Omental fat pad (tissue), 4 donors: ENCODE results near the gene SLC19A1. TPM values are rescaled to one million over a fixed set of nuclear protein-coding genes. Genes with fewer than 3 reads are reported as not detected.
A peak's percentile ranks its signal among the peaks of the same experiment; 100 is the strongest.

Experiments used
- ATAC-seq: fragments of 150-250 bp; one replicate; pipeline ENCODE4 v1.9.1; 2016; ENCODE audit warnings: mild to moderate bottlenecking, moderate library complexity; ENCODE audit not compliant: low FRiP score
- DNase-seq: peaks from one replicate; pipeline ENCODE4 v3.0.0-alpha.2; 2019; ENCODE audit warnings: low spot score
- total RNA-seq, 4 donors: library from RNA; depleted of rRNA; stranded (reverse); fragments of >200 nt; gene quantifications; one replicate each; pipeline ENCODE4 v1.1.0, GENCODE V29; 2016
- TF ChIP-seq, protein P1 (sequence below), 3 donors: fragments of 450-650 bp; IDR thresholded peaks; one replicate each; pipeline ENCODE4 v1.5.1; 2016 to 2017; ENCODE audit warnings: antibody characterized with exemption in 3 of 3, mild to moderate bottlenecking in 3 of 3, moderate library complexity in 2 of 3

Gene SLC19A1
- total RNA-seq, 4 donors from 2014 or later = 5.8 to 18.6 (median 14.6) TPM

DNA sequence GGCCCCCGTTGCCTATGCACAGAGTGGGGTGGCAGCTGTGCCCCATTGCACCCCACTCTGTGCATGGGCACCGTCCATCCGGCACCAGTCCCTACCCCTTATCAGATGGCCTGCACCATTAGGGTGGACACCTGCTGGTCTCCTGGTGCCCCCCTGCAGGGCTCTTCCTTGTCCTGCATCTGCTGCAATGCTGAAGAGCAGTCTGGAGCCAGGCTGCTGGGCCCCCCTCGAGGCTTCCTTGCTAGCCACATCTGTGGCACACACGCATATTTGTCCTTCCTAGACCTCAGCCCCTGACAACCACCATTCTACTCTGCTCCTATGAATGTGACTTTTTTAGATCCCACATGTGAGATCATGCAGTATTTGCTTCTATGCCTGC is 80.9 kb downstream of the SLC19A1 start:
- TF ChIP-seq, protein P1, sequence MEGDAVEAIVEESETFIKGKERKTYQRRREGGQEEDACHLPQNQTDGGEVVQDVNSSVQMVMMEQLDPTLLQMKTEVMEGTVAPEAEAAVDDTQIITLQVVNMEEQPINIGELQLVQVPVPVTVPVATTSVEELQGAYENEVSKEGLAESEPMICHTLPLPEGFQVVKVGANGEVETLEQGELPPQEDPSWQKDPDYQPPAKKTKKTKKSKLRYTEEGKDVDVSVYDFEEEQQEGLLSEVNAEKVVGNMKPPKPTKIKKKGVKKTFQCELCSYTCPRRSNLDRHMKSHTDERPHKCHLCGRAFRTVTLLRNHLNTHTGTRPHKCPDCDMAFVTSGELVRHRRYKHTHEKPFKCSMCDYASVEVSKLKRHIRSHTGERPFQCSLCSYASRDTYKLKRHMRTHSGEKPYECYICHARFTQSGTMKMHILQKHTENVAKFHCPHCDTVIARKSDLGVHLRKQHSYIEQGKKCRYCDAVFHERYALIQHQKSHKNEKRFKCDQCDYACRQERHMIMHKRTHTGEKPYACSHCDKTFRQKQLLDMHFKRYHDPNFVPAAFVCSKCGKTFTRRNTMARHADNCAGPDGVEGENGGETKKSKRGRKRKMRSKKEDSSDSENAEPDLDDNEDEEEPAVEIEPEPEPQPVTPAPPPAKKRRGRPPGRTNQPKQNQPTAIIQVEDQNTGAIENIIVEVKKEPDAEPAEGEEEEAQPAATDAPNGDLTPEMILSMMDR (IDR thresholded peaks at IDR 0.05) = no peak
- DNase-seq (no peak), ATAC-seq (no peak)

- peak; percentile 29 for ATAC-seq
- TF ChIP-seq, protein P1 (IDR thresholded peaks at IDR 0.05) = no peak
- DNase-seq = no peak
These were observed 81.5 kb downstream of the SLC19A1 start for GRCh38 chr21:45460611-45461368.

GRCh38 chr21:45460011-45460565 is 82.2 kb downstream of the SLC19A1 start:
- ATAC-seq = peak; percentile 3
- DNase-seq = no peak
- TF ChIP-seq, protein P1 (IDR thresholded peaks at IDR 0.05) = no peak

DNA sequence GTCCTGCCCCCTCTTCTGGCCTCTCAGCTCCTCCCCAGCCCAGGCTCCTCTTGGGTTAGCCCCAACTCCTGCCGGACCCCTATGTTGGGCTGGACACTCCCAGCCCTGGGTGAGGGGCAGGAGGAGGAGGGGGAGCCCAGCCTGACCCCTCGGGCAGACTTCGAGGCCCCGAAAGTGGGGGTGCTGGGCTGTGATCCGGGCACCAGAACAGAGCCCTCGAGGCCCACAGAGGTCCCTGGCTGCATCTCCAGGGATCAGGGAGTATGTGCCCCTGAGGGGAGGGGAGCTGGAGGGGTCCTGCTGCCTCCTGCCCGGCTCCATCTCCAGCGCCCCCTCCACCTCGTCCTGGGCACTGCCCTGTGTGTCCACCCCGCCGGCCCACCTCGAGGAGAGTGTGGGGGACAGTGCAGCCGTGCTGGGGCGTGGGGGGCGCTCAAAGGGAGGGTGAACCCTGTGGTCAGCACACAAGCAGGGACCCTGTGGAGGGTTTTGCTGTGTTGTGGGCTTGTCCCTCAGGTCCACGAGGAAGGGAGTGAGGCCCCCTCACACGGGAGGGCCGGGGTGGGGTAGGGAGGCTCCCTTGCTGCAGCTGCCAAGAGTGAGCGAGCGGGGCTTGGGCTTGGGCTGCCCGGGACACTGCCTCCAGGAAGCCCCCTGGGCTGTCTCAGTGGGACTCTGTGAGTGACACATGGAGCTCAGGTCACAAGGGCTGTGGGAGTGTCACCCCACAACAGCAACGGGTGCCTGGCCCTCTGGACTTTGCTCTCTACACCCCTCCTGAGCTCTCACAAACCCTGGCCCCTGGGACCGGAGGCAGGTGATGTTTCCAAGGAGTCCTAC is 82.8 kb downstream of the SLC19A1 start:
- no peak for ATAC-seq
- no peak for DNase-seq
- TF ChIP-seq, protein P1 (IDR thresholded peaks at IDR 0.05) = no peak

GRCh38 chr21:45458281-45459170 is 83.7 kb downstream of the SLC19A1 start:
- TF ChIP-seq, protein P1 (IDR thresholded peaks at IDR 0.05) = no peak
- DNase-seq (no peak), ATAC-seq (peak; percentile 1)

DNA sequence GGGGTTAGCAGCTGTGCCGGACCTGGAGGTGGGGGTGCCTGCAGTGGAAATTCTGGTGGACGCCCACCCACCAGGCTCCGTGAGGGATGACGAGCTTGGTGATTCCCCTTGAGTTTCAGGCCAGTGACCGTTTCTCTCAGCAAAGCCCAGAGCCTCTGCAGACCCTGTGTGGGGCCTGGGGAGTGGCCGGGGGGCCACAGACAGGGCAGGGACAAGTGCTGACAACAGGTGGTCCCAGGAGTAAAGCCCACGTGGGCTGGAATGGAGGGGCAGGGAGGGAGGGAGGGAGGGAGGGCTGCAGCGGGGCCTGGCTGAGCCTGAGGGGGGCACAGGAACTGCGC is 84.4 kb downstream of the SLC19A1 start:
- DNase-seq (no peak), ATAC-seq (no peak)
- TF ChIP-seq, protein P1 (IDR thresholded peaks at IDR 0.05) = no peak
